HepG2 (cell line): ENCODE measurements around the gene DNAJC13. TPM values are rescaled to one million over a fixed set of nuclear protein-coding genes. Genes with fewer than 3 reads are reported as not detected.

Experiments used
- ATAC-seq: fragments of 200-7000 bp; cut with Tn5 transposase; 3 replicates; pipeline ENCODE4 v1.9.1; 2020; ENCODE audit warnings: mild to moderate bottlenecking, moderate library complexity
- BruUV-seq: library from RNA; stranded (reverse); fragments of 400-500 nt; replicated peaks from 2 replicates; lab custom pipeline; 2021; lab: Mats Ljungman, UMichigan
- CTCF ChIA-PET: fragments of 300-600 bp; formaldehyde crosslinking; extraction: SDS; loops from one replicate; lab custom pipeline; 2021; ENCODE audit warnings: low total read pairs, inconsistent platforms, low intra/inter-chr PET ratio; lab: Yijun Ruan, JAX
- POLR2A ChIA-PET: fragments of 350-600 bp; sonication (Branson Sonifier 250); formaldehyde crosslinking; loops from one replicate; lab custom pipeline; 2020; ENCODE audit warnings: antibody characterized with exemption, inconsistent platforms; lab: Yijun Ruan, JAX
- DNase-seq: peaks from one replicate; pipeline ENCODE4 v3.0.0-alpha.2; 2015; ENCODE audit warnings: low spot score
- FAIRE-seq: peaks from 3 replicates; lab custom pipeline; 2011; peaks lifted over from hg19 to GRCh38; lab: Jason Lieb, UNC
- H2AFZ ChIP-seq: one replicate; pipeline ENCODE4 v1.6.1; 2011; ENCODE audit warnings: low read length, inconsistent platforms
- H3K27ac ChIP-seq: fragments of 300-600 bp; 3 replicates; pipeline ENCODE4 v1.8.0; 2011; ENCODE audit warnings: mixed run types, mild to moderate bottlenecking, mixed read lengths, low read length, inconsistent platforms; ENCODE audit not compliant: insufficient read depth; ENCODE audit errors: extremely low read length
- H3K27me3 ChIP-seq, 2 experiments: fragments of 200-600 bp in 1 of 2; 2 replicates in 1 of 2; 3 replicates in 1 of 2; pipeline versions ENCODE4 v1.6.0 to v1.8.0; 2011; ENCODE audit warnings: low read length in 2 of 2, mild to moderate bottlenecking in 2 of 2, moderate library complexity in 2 of 2, inconsistent platforms in 1 of 2; ENCODE audit not compliant: insufficient read depth in 2 of 2, control insufficient read depth in 1 of 2
- H3K36me3 ChIP-seq, 2 experiments: fragments of 200-600 bp in 1 of 2; replicated peaks in 1 of 2; 2 replicates in 1 of 2; 3 replicates in 1 of 2; pipeline versions ENCODE4 v1.5.1 to v1.8.0; 2011; ENCODE audit warnings: low read length in 2 of 2, inconsistent platforms in 1 of 2; ENCODE audit not compliant: insufficient read depth in 2 of 2, control insufficient read depth in 1 of 2
- H3K4me1 ChIP-seq: 2 replicates; pipeline ENCODE4 v1.5.1; 2012; ENCODE audit warnings: low read length, inconsistent platforms; ENCODE audit not compliant: insufficient read depth
- H3K4me2 ChIP-seq: 2 replicates; pipeline ENCODE4 v1.6.0; 2011; ENCODE audit warnings: low read depth, low read length, inconsistent platforms
- H3K4me3 ChIP-seq, 3 experiments: fragments of 200-600 bp in 1 of 3; sonication (generic), shearing (Covaris generic) in 1 of 3; replicated peaks in 1 of 3; 2 replicates each; pipeline ENCODE4 v1.5.1; 2011 to 2016; ENCODE audit warnings: low read length in 3 of 3, inconsistent platforms in 2 of 3, low read depth in 2 of 3, mild to moderate bottlenecking in 2 of 3, control low read depth in 1 of 3, mixed read lengths in 1 of 3; ENCODE audit not compliant: insufficient read depth in 1 of 3
- H3K79me2 ChIP-seq: one replicate; pipeline ENCODE4 v1.6.1; 2011; ENCODE audit warnings: low read length, inconsistent platforms; ENCODE audit not compliant: insufficient read depth
- H3K9ac ChIP-seq: 2 replicates; pipeline ENCODE4 v1.6.0; 2011; ENCODE audit warnings: mild to moderate bottlenecking, low read depth, low read length, inconsistent platforms; ENCODE audit not compliant: insufficient read depth
- H3K9me3 ChIP-seq: 2 replicates; pipeline ENCODE4 v1.5.1; 2012; ENCODE audit warnings: mild to moderate bottlenecking, low read length
- H4K20me1 ChIP-seq: 2 replicates; pipeline ENCODE4 v1.6.0; 2011; ENCODE audit warnings: inconsistent platforms, mild to moderate bottlenecking, low read length, moderate library complexity; ENCODE audit not compliant: insufficient read depth
- HNF4A ChIP-seq: sonication (generic); formaldehyde crosslinking; IDR thresholded peaks from 2 replicates; pipeline ENCODE4 v1.4.0; 2020; ENCODE audit warnings: missing genetic modification reagents
- HNF4G ChIP-seq, 2 experiments: sonication (generic) in 1 of 2; formaldehyde crosslinking in 1 of 2; IDR thresholded peaks; 2 replicates each; pipeline versions ENCODE4 v1.4.0 to v1.6.1; 2011 to 2020; ENCODE audit warnings: borderline replicate concordance in 2 of 2, low read depth in 2 of 2, mild to moderate bottlenecking in 2 of 2, low read length in 1 of 2, missing genetic modification reagents in 1 of 2, moderate library complexity in 1 of 2
- NFYB ChIP-seq: sonication (generic); formaldehyde crosslinking; IDR thresholded peaks from 2 replicates; pipeline ENCODE4 v1.4.0; 2020; ENCODE audit warnings: missing genetic modification reagents
- NFYC ChIP-seq: IDR thresholded peaks from 2 replicates; pipeline ENCODE4 v1.6.1; 2016; ENCODE audit warnings: missing genetic modification reagents, missing compliant biosample characterization
- TBX2 ChIP-seq: sonication (generic); formaldehyde crosslinking; IDR thresholded peaks from 2 replicates; pipeline ENCODE4 v1.5.0; 2020; ENCODE audit warnings: missing genetic modification reagents, mild to moderate bottlenecking, borderline replicate concordance
- ZFP91 ChIP-seq: sonication (generic); formaldehyde crosslinking; IDR thresholded peaks from 2 replicates; pipeline ENCODE4 v1.9.0; 2022; ENCODE audit warnings: missing genetic modification reagents, mild to moderate bottlenecking, borderline replicate concordance
- ZMYM4 ChIP-seq: sonication (generic); formaldehyde crosslinking; IDR thresholded peaks from 2 replicates; pipeline ENCODE4 v1.8.1; 2023; ENCODE audit warnings: mild to moderate bottlenecking, missing genetic modification reagents
- ZNF12 ChIP-seq: sonication (generic); formaldehyde crosslinking; IDR thresholded peaks from 2 replicates; pipeline ENCODE4 v1.5.0; 2020; ENCODE audit warnings: missing genetic modification reagents
- ZNF292 ChIP-seq: sonication (generic); formaldehyde crosslinking; IDR thresholded peaks from 2 replicates; pipeline ENCODE4 v1.8.1; 2022; ENCODE audit warnings: mild to moderate bottlenecking, low read depth, missing genetic modification reagents, borderline replicate concordance
- ZNF644 ChIP-seq: IDR thresholded peaks from 2 replicates; pipeline ENCODE4 v1.6.1; 2016; ENCODE audit warnings: low read depth
- in situ Hi-C: cut with HindIII; loops from 2 replicates; pipeline ENCODE4 v1.10.0; 2017; ENCODE audit warnings: low pct_unique_long_range_greater_than_20kb; ENCODE audit not compliant: extremely low pct_ligation_motif_present
- intact Hi-C: fragments of 100-400 bp; cut with micrococcal nuclease; formaldehyde crosslinking; loops from one replicate; pipeline ENCODE4 v1.10.0; 2022; ENCODE audit not compliant: unreplicated experiment
- polyA plus RNA-seq, 8 experiments: library from polyadenylated mRNA; depleted of rRNA in 3 of 8; stranded (reverse) in 7 of 8; unstranded in 1 of 8; fragments of >200 nt; fragmentation: Illumina TruSeq in 4 of 8; extraction: Trizol in 4 of 8; gene quantifications; 2 replicates each; pipeline versions ENCODE4 v1.2.1 to v1.2.3, GENCODE V29; 2011 to 2016; ENCODE audit warnings: low read depth in 4 of 8, missing spikeins in 1 of 8, mixed read lengths in 1 of 8; ENCODE audit not compliant: insufficient read depth in 1 of 8
- total RNA-seq, 5 experiments: library from RNA; depleted of rRNA; stranded (reverse); fragments of >200 nt; fragmentation: Illumina TruSeq; extraction: Trizol; gene quantifications; 2 replicates each; pipeline ENCODE4 v1.2.3, GENCODE V29; 2016; ENCODE audit warnings: low read depth in 1 of 5
- TF ChIP-seq, protein P1 (sequence below): sonication (generic); formaldehyde crosslinking; conservative IDR thresholded peaks from 2 replicates; pipeline ENCODE4 v1.4.0; 2020; ENCODE audit warnings: mild to moderate bottlenecking, missing genetic modification reagents, moderate library complexity
- TF ChIP-seq, protein P2 (sequence below): sonication (generic); formaldehyde crosslinking; IDR thresholded peaks from 2 replicates; pipeline ENCODE4 v1.4.0; 2020; ENCODE audit warnings: missing genetic modification reagents
- TF ChIP-seq, protein P3 (sequence below): sonication (generic); formaldehyde crosslinking; IDR thresholded peaks from 2 replicates; pipeline ENCODE4 v1.8.0; 2022; ENCODE audit warnings: missing genetic modification reagents, low read depth, mild to moderate bottlenecking, borderline replicate concordance

The DNAJC13 gene
- total and polyA plus RNA-seq, 2 of the 13 experiments (the other 11 are each of a cell fraction or from before 2014, with no cell fraction given): 9.1 to 26.2 TPM

- no peak for FAIRE-seq
- H3K4me1 ChIP-seq: peaks cover 12% of the 10 kb centered on the region; the same call in 1 of the 2 replicates
- H3K9ac ChIP-seq: no peak overlapping the region
- DNase-seq: peak; percentile 65
- H3K36me3 ChIP-seq: no peaks in the 10 kb centered on the region
- H4K20me1 ChIP-seq: no peaks in the 10 kb centered on the region
- no peak overlapping the region for H3K4me3 ChIP-seq
- H3K27me3 ChIP-seq: peaks cover 0 to 5% of the 10 kb centered on the region in 2 experiments; a peak in 2 of 5 replicates
- H3K4me2 ChIP-seq: peak overlapping the region; percentile 24
- no peaks in the 10 kb centered on the region for H3K79me2 ChIP-seq
- no peaks in the 10 kb centered on the region for H3K9me3 ChIP-seq
- in situ Hi-C loops (no loop called here), intact Hi-C loops (no loop called here)
- ATAC-seq: peak; percentile 92
- TF ChIP-seq, protein P1, sequence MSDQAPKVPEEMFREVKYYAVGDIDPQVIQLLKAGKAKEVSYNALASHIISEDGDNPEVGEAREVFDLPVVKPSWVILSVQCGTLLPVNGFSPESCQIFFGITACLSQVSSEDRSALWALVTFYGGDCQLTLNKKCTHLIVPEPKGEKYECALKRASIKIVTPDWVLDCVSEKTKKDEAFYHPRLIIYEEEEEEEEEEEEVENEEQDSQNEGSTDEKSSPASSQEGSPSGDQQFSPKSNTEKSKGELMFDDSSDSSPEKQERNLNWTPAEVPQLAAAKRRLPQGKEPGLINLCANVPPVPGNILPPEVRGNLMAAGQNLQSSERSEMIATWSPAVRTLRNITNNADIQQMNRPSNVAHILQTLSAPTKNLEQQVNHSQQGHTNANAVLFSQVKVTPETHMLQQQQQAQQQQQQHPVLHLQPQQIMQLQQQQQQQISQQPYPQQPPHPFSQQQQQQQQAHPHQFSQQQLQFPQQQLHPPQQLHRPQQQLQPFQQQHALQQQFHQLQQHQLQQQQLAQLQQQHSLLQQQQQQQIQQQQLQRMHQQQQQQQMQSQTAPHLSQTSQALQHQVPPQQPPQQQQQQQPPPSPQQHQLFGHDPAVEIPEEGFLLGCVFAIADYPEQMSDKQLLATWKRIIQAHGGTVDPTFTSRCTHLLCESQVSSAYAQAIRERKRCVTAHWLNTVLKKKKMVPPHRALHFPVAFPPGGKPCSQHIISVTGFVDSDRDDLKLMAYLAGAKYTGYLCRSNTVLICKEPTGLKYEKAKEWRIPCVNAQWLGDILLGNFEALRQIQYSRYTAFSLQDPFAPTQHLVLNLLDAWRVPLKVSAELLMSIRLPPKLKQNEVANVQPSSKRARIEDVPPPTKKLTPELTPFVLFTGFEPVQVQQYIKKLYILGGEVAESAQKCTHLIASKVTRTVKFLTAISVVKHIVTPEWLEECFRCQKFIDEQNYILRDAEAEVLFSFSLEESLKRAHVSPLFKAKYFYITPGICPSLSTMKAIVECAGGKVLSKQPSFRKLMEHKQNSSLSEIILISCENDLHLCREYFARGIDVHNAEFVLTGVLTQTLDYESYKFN (CRISPR knock-in tag): 0 out of 2 replicates have a peak, but pooled peaks have one; percentile 20
- TF ChIP-seq ZNF12 (CRISPR knock-in tag) (0 out of 2 replicates have a peak, but pooled peaks have one; percentile 15), NFYB (CRISPR knock-in tag) (peak; percentile 68), ZMYM4 (CRISPR knock-in tag) (0 out of 2 replicates have a peak, but pooled peaks have one; percentile 31), ZNF292 (CRISPR knock-in tag) (peak; percentile 40; the same call in 1 of the 2 replicates), NFYC (CRISPR knock-in tag) (peak; percentile 66), ZFP91 (peak; percentile 42; the same call in 1 of the 2 replicates), HNF4A (CRISPR knock-in tag) (peak; percentile 90), HNF4G (IDR thresholded peaks at IDR 0.05; ENCODE audit: borderline replicate concordance, low read depth, low read length) (no peak), HNF4G (CRISPR knock-in tag; IDR thresholded peaks at IDR 0.05; ENCODE audit: borderline replicate concordance, low read depth) (0 out of 2 replicates have a peak, but pooled peaks have one; percentile 37), ZNF644 (CRISPR knock-in tag) (peak; percentile 73; the same call in 1 of the 2 replicates), TBX2 (no peak)
- TF ChIP-seq, protein P2, sequence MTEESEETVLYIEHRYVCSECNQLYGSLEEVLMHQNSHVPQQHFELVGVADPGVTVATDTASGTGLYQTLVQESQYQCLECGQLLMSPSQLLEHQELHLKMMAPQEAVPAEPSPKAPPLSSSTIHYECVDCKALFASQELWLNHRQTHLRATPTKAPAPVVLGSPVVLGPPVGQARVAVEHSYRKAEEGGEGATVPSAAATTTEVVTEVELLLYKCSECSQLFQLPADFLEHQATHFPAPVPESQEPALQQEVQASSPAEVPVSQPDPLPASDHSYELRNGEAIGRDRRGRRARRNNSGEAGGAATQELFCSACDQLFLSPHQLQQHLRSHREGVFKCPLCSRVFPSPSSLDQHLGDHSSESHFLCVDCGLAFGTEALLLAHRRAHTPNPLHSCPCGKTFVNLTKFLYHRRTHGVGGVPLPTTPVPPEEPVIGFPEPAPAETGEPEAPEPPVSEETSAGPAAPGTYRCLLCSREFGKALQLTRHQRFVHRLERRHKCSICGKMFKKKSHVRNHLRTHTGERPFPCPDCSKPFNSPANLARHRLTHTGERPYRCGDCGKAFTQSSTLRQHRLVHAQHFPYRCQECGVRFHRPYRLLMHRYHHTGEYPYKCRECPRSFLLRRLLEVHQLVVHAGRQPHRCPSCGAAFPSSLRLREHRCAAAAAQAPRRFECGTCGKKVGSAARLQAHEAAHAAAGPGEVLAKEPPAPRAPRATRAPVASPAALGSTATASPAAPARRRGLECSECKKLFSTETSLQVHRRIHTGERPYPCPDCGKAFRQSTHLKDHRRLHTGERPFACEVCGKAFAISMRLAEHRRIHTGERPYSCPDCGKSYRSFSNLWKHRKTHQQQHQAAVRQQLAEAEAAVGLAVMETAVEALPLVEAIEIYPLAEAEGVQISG (CRISPR knock-in tag): no peak
- TF ChIP-seq, protein P3, sequence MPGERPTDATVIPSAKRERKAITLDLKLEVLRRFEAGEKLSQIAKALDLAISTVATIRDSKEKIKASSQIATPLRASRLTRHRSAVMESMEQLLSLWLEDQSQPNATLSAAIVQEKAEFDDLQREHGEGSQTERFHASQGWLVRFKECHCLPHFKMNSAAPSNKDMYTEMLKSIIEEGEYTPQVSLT (CRISPR knock-in tag): no peak
- CTCF ChIA-PET: no interaction called here
- H3K27ac ChIP-seq: no peak overlapping the region
- POLR2A ChIA-PET: no interaction called here
- BruUV-seq: no TSS peak
- no peak overlapping the region for H2AFZ ChIP-seq
Measured at GRCh38 chr3:132382688-132383194, 34.6 kb upstream of the DNAJC13 start.
